T-helper 9 cell (primary cell): Measurements from ENCODE around the gene SYNRG.
A peak's percentile ranks its signal among the peaks of the same experiment; 100 is the strongest.

Source experiments
- DNase-seq: peaks from one replicate; pipeline ENCODE4 v3.0.0-alpha.2; 2020

Gene SYNRG

DNA sequence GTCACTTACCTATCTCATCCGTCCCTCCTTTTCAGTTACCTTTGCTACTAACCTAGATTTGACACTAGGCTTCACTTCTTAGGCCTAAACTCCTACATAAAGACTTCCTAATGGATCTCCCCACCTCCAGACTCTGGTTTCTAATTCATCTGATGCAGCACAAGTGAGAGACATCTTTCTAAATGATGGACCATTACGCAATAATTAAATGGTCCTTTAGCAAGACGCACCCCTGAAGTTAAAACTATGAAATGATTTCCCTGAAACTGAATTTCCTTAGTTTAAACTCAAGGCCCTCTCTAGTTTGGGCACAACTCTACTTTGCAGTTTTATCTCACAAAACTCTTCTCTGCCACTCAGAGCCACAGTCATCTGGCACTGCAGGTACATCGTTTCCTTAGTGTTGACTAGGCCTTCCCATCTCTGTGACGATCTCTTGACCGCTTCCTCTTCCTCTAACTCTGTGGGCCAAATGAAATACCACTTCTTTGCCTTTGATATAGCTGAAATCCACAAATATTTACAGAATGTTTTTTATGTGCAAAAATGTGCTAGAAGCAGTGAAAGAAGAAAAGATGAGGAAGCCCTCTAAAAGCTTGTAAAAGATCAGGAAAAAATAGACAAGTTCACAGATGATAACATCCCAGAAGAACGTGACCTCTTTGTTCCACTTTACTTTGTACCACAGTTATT lies 3.3 kb downstream of the SYNRG start:
- peak; percentile 9 for DNase-seq

DNA sequence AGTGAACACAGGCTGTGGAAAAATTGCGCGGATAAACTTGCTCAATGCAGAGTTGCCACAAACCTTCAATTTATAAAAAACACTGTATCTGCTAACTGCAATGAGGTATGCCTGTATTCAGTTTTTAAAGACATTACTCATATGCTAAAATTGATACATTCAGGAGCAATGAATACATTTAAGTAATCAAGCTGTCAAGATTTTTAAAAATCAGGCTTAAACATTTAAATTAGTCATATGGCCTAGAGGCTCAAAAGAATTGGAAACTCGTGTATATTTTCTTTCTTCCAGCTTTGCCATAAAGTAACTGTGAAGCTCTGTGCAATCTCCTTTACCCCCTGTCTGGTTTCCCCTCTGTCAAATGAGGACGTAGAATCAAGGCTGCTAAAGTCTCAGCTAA lies 4.1 kb downstream of the SYNRG start:
- no peak for DNase-seq

DNA sequence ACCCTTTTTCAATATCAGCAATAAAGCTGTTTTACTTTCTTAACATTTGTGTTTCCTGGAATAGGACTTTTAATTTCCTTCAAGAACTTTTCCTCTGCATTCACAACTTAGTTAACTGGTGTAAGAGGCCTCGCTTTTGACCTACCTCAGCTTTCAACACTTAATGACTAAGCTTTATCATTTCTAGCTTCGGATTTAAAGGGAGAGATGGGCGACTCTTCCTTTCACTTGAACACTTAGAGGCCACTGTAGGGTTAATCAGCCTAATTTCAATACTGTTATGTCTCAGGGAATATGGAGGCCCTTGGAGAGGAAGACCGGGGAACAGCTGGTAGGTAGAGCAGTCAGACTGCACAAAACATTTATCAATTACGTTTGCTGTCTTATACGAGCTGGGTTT lies 4.7 kb downstream of the SYNRG start:
- DNase-seq: no peak

DNA sequence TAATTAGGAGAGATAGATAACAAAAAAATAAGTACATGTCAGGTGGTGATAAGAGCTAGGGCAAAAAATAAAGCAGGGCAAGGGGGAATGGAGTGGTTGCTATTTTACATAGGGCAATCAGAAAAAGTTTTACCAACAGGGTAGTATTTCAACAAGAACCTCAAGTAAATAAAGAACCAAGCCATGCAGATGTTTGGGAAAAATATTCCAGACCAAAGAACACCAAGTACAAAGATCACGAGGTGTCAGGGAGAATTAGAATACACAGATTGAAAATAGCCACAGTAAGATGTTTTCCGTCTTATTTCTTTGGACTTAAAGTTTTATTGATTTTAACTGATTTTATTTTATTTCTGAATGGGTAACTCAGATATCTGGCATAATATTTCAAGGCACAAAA lies 11.1 kb downstream of the SYNRG start:
- DNase-seq: no peak

DNA sequence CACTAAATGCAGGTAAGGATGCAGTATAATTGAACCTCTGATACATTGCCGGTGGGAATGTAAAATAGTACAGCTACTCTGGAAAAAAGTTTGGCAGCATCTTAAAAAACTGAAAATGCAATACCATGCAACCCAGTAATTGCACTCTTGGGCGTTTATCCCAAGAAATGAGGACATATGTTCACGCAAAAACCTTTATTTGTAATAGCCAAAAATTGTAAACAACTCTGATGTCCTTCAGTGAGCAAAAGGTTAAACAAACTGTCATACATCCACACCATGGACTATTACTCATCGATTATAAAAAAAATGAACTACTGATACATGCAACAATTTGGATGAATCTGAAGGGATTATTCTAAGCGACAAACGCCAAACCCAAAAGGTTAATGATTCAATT lies 16.9 kb downstream of the SYNRG start:
- DNase-seq: no peak

DNA sequence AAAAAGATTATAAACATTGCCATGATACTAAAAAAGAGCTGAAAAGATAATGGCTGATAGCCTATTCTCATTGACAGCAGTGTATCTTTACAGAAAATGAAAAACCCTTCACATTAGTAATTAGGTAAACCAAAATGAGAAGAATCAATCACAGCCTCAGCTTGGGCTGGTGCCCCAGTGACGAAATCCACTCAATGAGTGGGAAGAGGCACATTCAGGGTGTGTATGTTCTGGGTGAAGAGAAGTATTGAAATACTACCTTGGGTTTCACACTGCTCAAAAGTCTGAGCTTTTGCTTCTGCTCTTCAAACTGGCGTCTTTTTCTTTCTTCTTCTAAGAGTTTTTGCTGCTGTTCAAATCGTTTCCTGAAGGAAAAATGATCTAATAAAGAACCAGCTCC lies 24.2 kb downstream of the SYNRG start:
- no peak for DNase-seq

DNA sequence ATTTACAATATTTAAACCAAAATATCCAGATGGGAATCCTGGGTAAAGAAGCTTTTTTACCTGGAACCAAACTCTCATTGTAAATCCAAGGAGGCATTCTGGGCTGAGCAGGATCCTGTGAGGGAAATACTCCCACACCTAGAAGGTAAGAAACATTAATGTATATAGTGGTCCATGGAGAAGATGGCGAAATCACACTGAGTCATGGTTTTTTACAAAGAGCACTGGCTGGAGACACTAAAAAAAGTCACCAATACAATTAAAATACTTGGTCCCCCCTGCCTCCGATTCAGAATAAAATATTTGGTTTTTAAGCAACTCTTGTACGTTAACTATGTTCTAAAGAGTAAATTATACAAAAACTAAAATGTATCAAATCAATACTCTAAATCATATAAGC lies 32.9 kb downstream of the SYNRG start:
- DNase-seq: no peak

DNA sequence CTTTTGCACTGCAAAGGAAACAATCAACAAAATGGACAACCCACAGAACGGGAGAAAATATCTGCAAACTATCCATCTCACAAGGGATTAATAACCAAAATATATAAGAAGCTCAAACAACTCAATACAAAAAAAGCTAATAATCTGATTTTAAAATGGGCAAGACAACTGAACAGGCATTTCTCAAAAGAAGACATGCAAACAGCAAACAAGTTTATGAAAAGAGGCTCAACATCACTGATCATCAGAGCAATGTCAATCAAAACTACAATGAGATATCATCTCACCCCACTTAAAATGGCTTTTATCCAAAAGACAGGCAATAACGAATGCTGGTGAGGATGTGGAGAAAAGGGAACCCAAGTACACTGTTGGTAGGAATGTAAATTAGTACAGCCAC lies 34.8 kb downstream of the SYNRG start:
- DNase-seq: no peak

DNA sequence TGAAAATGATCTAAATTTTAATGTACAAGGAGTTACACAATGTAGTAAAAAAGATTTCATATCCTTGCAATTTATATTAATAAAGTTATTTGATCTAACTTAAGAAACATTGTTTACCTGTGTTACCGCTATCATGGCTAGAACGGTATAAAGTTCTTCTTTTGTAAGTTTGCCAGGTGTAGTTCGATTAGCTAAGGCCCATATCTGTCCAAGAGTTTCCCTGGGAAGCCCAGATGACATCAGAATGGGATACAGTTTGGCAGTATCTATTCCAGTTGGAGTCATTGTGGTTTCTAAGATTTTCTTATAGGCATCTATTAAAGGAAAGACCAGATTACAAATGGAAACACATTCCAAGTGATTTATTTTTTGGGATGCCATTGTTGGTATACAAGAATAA lies 37.5 kb downstream of the SYNRG start:
- DNase-seq: no peak

DNA sequence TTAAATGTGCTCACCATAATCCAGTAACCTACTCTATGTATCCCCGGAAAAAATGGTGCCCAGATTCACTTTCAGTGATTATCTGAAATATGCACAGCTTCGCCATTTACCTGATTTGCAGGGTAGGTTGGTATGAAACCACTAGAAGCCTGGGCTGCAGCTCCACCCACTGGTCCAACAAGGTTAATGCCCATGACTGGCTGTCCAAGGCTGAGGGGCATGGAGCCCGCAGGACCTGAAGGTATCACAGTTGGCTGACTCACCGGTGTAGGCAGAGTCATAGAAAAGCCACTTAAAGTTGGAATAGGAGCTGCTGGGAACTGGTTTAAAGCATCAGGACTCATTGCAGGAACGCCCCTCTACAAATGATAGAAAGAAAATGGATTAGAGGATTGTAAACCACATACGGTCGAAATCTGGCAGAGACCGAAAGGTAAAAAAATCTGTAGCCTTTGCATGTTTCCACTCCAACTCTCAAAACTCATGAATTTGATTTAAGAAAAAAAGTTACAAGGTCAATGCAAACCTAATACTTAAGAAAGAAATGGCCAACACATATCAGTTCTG lies 38.6 kb downstream of the SYNRG start:
- DNase-seq: no peak

DNA sequence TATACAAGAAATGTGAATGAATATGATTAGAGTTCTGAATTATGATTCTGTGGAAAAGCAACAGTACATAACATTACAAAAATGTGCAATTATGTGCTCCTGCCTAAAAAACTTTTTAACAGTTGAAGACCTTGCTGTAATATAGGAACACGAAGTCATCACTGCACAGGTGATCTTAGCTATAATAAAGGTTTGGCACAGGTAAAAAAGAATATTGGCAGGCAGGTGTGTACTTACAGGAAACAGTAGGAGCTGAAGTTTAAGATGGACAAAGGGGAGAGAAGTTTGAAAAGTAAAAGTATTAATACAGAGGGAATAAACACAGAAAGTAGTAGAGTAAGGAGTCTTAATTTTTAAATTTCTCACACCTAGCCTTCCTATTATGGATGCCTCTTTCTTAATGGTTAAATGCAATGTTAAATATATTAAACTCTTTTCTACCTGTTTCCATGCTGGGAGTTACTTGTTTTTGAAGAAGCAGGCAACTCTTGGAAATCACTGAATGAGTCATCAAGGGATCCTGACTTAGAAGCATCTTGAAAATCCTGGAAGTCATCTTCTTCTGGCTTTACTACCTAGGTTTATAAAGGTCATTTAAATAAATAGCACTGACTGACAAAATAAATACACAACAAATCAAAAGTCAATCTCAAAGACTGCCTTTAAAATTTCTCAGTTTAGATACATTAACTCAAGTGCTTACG lies 40.7 kb downstream of the SYNRG start:
- DNase-seq: no peak

DNA sequence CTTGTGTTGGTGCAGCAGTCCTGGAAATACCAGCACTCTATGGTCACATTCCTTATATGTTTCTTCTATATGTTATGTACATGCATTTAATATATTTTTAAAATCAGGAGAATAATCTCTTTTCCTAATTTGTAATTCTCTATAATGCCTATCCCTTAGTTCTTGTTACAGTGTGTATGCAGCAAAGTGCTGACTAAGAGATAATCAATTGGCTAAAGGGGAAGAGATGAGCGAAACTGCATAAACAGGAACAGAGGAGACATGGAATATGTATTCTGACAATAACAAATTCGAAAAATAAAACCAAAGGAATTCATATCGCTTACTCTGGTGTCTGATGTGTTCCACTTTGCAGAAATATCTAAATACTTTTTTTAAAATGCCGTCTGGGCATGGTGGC lies 41.7 kb downstream of the SYNRG start:
- no peak for DNase-seq

DNA sequence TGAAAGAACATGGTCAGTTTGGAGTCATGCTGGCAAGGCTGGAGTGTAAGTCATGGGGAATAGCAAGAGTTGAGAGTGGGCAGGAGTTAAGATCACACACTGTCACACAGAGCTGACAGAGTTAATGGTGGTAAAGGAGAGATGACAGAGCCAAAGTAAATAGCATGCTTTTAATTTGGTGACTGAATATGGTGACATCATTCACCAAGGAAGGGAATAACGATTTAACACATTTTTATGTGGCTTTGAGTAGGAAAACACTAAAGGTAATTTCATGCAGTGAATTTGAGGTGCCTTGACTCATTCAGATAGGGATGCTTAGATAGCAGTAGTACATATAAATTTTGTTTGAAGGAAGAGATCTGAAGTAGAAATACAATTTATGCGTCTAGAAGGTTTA lies 42.1 kb downstream of the SYNRG start:
- no peak for DNase-seq

DNA sequence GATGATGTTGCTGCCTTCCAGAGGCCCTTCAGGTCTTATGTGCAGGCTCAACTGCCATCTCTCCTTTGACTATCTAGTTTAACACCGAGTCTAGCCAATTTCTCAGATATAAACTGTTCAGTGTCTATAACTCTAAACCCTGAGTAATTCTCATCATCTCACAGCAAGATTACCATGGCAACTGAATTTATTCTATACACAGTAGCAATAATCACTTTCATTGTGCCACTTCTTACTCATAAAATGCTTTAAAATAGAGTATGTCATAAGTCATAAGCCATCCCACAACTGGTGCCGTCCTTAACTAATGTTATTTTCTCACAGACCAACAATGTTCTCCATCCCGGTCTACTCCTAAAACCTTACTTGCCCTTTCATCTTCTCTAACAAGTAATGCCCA lies 45.0 kb downstream of the SYNRG start:
- no peak for DNase-seq

DNA sequence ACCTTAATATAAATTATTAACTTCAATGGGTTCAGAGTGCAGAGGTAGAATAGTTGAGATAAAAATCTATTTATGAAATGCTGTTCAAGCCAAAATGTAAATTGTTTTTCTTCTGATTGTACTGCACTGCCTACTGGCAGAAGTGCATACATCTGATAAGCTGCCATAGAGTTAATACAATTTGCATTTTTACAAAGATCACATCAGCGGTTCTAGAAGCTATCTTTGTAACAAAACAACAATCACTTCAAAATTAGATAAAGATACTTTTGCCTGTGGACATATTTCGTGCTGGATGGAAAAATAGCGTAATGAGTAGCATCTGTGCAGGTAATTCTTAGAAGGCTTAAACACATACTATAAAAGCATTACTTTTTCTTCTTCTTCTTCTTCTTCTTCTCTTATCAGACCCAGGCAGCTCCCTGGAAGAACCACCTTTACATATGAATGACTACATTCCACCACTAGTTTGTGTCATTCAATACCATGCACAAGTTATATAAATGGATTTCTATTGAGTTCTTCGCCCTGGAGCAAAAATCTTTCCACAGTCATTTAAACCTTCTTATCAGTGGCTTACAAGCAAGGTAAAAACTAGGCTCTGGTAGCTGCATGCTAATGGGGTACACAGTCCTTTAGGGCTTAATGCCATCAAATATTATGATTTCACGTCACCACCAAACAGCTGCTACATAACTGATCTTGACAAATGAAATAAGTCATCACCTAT lies 47.0 kb downstream of the SYNRG start:
- no peak for DNase-seq

DNA sequence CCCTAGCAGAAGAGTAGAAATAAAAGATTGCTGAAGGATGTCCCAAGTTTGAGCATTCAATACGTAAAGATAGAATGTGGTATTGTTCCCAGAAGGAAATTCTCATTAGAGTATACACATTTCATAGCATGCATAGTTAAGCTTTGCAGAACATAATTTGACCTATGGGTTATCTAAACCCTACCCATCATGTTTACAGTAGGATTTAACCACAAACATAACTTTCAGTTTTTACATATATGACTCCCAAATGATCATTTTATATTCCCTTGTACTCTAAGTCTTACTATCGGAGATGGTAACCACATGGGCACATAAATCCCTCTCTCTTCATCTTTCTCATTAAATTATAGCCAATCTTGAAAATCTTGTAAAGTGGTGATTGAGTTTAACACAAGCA lies 50.9 kb downstream of the SYNRG start:
- no peak for DNase-seq

DNA sequence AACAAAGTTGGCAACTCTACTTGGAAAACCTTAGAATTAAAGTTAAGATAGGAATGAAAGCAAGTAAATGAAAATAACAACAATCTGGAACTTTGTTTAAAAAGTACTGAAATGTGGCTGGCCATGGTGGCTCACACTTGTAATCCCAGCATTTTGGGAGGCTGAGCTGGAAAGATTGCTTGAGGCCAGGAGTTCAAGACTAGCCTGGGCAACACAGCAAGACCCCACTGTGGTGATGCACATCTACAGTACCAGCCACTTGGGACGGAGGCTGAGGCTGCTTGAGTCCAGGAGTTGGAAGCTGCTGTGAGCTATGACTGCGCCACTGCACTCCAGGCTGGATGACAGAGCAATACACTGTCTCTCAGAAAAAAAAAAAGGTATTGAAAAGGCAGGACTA lies 51.7 kb downstream of the SYNRG start:
- DNase-seq: no peak

DNA sequence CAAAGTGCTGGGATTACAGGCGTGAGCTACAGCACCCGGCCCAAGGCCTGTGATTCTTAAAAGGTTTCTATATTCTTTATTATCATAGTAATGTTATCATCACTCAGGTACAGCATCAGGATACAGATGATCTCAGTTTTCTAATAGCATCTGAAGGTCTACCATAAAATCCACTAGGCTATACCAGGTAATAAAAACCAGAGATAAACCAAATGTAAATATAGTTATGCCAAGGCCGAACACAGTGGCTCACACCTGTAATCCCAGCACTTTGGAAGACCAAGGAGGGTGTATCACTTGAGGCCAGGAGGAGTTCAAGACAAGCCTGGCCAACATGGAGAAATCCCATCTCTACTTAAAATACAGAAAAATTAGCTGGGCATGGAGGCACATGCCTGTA lies 53.8 kb downstream of the SYNRG start:
- no peak for DNase-seq

DNA sequence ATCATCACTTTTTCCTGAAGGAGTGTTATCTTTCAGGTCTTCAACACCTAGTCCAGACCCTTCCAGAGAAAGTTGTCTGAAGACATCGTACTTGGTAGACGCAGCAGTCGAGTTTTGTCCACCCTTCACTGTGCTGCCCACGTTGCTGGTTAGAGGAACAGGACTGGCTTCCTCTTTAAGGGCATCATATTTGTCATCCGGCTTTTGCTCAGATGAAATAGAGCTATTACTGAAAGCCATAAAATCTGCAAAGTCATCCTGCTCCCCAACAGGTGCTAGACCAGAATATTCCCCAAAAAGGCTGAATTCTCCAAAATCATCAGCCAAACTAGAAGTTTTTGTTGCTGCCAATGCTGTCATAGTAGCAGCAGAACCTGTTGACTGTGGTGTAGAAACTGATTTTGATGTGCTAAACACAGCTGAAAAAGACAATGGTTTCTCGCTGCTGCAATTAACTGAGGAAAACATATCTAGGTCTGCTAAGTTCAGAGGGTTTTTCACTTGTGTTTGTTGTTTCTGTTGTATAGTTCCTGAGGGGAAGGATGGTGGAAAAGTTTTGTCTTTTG lies 55.7 kb downstream of the SYNRG start:
- no peak for DNase-seq

DNA sequence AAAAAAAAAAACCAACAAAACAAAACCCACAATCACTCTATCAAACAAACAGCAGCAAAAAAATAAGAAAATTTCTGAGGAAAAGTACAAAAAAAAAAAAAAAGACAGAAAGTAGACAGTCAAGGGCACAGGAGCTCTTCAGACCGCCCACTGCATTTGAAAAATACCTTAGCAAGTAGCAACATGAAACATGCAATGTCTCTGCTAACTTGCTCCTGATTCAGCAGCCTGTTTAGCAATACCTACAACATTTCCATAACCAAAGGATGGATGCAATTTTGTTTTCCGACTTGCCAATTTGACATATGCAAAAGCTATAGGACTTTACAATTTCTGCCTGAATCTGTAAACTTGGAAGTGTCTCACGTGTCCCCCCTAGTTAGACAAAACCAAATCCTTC lies 57.4 kb downstream of the SYNRG start:
- DNase-seq: no peak

DNA sequence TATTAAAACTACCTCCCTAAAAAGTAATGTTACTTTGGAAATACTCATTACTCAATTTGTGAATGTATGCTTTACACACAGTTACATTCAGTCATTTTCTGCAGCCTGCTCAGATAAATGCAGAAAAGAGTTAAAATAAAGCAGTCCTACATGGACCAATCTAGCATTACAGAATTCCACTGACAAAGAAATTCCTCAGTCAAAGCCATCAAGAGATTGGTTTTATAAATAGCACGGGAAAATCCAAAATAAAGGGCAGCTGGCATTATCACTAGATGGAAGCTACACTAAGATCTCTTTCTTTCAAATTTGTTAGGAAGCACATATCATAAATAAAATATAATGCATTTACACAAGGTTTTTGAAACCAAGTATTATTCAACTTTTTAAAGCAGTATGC lies 61.2 kb downstream of the SYNRG start:
- DNase-seq: no peak

DNA sequence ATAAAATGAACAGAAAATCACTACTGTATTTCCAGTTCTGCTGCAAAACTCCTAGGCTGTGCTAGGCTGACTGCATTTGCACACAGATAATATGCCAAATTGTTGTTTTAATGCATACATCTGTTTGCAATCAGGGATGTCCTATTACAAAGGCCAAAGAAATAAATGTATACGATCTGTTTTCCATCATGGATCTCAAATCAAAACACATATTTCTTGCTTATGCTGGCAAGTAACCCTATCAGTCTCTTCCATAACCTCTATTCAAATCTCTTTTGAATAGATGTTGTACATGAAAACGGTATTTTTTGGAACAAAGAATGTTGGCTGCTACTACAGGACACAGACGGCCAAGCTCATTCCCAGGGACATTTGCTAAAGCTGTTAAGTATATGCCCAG lies 62.9 kb downstream of the SYNRG start:
- no peak for DNase-seq

DNA sequence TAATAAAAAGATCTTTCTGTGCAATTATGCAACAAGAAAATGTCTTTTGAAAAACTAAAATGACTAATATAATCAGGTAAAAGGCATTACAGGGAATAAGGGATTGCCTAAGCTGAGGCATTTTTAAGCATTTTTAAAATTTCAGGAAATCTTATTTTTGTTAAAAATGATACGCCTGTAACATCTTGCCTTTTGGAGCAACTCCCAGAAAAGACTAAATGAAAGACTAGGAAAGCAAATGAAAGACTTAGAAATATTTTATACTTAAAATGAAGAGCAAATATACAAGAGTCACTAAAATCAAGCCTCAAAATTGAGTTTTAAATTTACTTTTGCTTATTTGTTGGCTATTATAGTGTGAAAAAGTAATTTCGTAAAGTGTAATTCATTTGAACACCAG lies 63.7 kb downstream of the SYNRG start:
- no peak for DNase-seq

DNA sequence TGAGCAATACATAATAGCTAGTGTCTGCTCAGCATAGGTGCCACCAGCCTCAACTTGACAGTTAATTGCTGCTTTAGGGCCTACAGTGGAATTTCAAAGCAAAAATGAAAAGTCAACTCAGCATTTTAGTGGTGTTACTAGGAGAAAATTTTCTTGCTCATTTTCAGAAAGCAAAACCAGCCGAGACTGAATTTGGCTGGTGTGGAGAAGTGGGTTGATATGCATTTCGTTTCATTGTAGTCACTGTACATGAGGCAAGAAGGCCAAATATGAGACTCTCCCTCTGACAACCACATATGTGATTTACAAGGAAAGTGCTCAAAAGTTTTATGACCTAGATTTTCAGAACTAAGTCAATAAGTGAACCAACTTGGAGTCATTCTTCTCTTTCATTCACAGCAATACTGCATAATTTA lies 65.6 kb downstream of the SYNRG start:
- DNase-seq: no peak
